GM19238 (cell line): ENCODE measurements around the gene GPR65.
"Not testable (repeated sequence)": the region's sequence is repeated elsewhere in the genome, so short reads cannot be mapped to it uniquely, and the experiment has no call there.

ENCODE experiments used
- DNase-seq: peaks from one replicate; pipeline ENCODE4 v3.0.0; 2011; ENCODE audit warnings: low spot score; ENCODE audit not compliant: insufficient read length

The GPR65 gene

GRCh38 chr14:88004506-88005036 is 364 bp upstream of the GPR65 start:
- no peak for DNase-seq

- no peak for DNase-seq
Observed at GRCh38 chr14:88005978-88006851, 1.3 kb downstream of the GPR65 start.

- DNase-seq = no peak
Observed at GRCh38 chr14:88007608-88008007, 2.7 kb downstream of the GPR65 start.

- DNase-seq = no peak
Observed at GRCh38 chr14:88008039-88008742, 3.3 kb downstream of the GPR65 start.

- no peak for DNase-seq
Observed at GRCh38 chr14:88009486-88009885, 4.6 kb downstream of the GPR65 start.

- no peak for DNase-seq
Observed at GRCh38 chr14:88010331-88010730, 5.4 kb downstream of the GPR65 start.

GRCh38 chr14:88012495-88012894 is 7.6 kb downstream of the GPR65 start:
- no peak for DNase-seq

GRCh38 chr14:88013750-88014349 is 8.9 kb downstream of the GPR65 start:
- no peak for DNase-seq

- DNase-seq = no peak
Observed at GRCh38 chr14:88016768-88017167, 11.8 kb downstream of the GPR65 start.

GRCh38 chr14:88017535-88017934 is 12.6 kb downstream of the GPR65 start:
- no peak for DNase-seq

GRCh38 chr14:88023658-88024187 is 18.8 kb downstream of the GPR65 start:
- DNase-seq = no peak

- DNase-seq = not testable (repeated sequence)
Observed at GRCh38 chr14:88024252-88025086, 19.5 kb downstream of the GPR65 start.

GRCh38 chr14:88025313-88025712 is 20.4 kb downstream of the GPR65 start:
- DNase-seq = no peak

- no peak for DNase-seq
Observed at GRCh38 chr14:88026890-88027289, 22.0 kb downstream of the GPR65 start.

GRCh38 chr14:88029500-88029899 is 24.6 kb downstream of the GPR65 start:
- DNase-seq = no peak

- DNase-seq = no peak
Observed at GRCh38 chr14:88030079-88030478, 25.1 kb downstream of the GPR65 start.

- no peak for DNase-seq
Observed at GRCh38 chr14:88030892-88031291, 26.0 kb downstream of the GPR65 start.

GRCh38 chr14:88032373-88032772 is 27.4 kb downstream of the GPR65 start:
- DNase-seq = no peak

- no peak for DNase-seq
Observed at GRCh38 chr14:88034076-88034475, 29.1 kb downstream of the GPR65 start.

- DNase-seq = no peak
Observed at GRCh38 chr14:88036422-88036821, 31.5 kb downstream of the GPR65 start.

- no peak for DNase-seq
Observed at GRCh38 chr14:88037325-88037724, 32.4 kb downstream of the GPR65 start.
